Amniotic epithelial cell (primary cell): ENCODE measurements around the gene DNM2.
"Not testable (repeated sequence)": the region's sequence is repeated elsewhere in the genome, so short reads cannot be mapped to it uniquely, and the experiment has no call there.

ENCODE experiments used
- DNase-seq: peaks from one replicate; pipeline ENCODE4 v3.0.0-alpha.2; 2010; ENCODE audit warnings: low read depth

Gene DNM2

DNA sequence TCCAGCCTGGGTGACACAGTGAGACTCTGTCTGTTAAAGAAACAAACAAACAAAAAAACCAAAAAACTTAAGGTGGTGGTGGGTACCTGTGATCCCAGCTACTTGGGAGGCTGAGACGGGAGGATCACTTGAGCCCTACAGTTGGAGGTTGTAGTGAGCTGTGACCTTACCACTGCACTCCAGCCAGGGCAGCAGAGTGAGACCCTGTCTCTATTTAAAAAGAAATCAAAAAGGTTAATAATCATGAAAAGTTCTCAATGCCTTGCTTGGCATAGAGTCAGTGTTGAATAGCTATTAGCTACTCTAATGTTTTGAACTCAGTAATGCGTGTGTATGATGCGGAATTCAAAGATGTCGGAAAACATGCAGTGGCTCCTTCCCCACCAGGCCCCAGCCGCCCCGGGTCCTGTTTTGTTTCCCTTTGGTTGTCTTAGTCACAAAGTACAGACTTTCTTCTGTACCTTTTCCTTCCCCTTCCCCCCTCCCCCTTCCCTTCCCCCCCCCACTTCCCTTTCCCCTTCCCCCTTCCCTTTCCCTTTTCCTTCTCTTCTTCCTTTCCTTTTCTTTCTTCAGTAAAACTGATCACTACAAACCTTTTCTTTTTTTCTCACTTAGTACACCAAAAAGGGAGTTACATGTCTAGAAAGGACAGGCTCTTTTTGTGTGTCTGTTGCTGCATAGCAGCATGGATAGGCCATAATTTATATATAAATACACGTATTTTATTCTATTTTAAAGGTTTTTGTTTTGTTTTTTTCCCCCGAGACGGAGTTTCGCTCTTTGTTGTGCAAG is 35.2 kb downstream of the DNM2 start:
- no peak for DNase-seq

DNA sequence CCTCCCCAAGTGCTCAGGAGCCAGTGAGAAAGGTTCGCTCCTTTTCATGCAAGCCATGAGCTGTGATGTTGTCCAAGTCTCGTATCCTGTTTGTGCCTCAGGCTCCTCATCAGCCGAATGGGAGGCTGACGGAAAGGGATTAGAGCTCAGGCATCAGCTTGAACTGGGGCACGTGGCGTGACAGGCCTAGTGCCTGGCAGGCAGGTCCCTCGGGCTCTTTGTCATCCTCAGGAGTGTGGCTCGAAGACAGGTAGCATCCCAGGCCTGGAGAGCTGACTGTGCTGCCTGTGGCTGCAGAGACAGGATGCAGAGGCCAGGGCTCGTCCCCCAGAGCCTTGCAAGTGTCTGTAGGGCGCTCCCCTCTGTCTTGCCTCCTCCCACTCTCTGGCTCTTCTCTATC is 38.5 kb downstream of the DNM2 start:
- no peak for DNase-seq

DNA sequence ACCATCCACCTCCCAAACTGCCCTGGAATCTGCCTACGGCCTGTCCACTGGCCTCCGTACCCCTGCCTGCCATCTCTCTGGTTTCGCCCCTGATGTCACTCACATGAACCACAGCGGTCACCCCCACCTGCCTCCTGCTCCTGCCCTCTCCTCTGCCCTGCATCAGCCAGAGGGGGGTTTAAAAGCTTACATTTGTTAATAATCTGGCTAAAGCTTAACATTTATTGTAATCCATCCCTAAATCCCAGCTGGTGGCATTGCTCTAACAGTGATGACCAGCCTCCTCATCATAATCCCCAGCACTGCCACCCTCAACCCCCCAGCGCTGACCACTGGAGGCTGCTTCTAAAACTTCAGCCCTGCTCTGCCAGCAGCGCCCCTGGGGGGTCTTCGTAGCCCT is 38.9 kb downstream of the DNM2 start:
- DNase-seq: no peak

DNA sequence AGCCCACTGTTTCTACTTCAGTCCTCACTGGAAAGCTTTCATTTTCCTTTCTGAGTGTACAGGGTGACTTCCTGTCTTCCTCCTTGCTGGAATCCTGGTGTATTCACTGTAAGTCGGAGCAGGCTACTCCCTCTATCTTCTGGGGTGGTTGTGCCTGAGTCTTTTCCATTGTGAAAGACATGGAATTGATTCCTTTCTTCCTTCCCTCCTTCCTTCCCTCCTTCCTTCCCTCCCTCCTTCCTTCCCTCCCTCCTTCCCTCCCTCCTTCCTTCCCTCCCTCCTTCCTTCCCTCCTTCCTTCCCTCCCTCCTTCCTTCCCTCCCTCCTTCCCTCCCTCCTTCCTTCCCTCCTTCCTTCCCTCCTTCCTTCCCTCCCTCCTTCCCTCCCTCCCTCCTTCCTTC is 40.2 kb downstream of the DNM2 start:
- DNase-seq: not testable (repeated sequence)

GRCh38 chr19:10758978-10759377 is 41.1 kb downstream of the DNM2 start:
- DNase-seq: no peak

DNA sequence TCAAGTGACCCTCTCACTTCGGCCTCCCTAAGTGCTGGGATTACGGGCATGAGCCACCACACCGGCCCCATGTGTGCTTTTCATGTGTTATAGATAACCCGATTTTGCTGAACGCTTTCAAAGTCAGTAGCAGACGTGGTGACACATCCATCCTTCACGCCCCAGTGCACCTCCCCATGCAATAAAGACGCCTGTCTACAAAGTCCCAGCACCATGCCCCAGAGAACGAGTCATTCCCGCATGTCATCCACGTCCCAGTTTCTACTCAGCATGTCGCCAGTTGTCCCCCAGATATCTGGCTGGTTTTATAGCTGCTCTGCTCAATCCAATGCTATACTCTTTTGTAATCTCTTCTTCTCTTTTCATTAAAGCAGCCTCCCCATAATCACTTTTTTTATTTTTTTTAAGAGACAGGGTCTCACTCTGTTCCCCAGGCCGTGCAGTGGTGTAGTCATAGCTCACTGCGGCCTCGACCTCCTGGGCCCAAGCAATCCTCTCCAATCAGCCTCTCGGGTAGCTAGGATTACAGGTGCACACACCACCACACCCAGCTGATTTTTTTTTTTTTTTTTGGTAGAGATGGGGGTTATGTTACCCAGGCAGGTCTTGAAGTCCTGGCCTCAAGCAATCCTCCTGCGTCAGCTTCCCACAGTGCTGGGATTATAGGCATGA is 42.5 kb downstream of the DNM2 start:
- no peak for DNase-seq

- no peak for DNase-seq
These were observed 43.8 kb downstream of the DNM2 start for GRCh38 chr19:10761443-10762250.

DNA sequence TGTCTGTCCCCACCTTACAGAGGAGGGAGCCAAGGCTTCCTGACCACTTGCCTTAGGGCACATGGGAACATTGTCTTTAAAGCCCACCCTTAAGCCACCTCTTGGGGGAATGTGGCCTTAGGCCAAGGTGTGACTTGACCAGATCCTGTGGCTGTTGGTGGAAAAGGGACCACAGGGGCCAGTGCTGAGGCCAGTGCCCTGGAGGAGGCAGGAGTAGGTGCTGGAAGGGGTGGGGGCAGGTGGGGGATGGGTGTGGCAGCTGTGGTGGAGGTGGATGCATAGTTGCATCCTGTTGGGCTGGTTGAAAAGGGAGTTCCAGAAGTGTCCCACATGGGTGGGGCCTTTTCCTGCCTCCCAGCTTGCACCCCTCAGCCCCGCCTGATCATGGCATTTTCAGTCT is 44.8 kb downstream of the DNM2 start:
- DNase-seq: no peak

DNA sequence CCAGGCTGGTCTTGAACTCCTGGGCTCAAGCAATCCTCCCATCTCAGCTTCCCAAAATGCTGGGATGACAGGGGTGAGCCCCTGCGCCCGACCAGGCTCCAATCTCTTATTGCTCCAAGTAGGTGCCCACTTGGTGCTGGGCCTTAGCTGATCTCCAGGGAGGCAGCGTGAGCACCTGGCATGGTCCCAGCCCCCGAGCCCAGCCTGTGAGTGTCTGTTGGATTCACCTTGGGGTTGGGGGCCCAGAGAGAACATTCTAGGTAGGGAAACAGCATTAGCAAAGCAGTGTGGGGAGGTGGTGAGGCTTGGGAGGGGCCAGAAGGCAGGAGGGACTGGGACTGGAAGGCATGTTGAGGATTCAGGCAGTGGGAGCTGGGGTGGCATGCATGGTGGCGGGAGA is 45.5 kb downstream of the DNM2 start:
- no peak for DNase-seq

GRCh38 chr19:10763828-10764339 is 46.0 kb downstream of the DNM2 start:
- no peak for DNase-seq

DNA sequence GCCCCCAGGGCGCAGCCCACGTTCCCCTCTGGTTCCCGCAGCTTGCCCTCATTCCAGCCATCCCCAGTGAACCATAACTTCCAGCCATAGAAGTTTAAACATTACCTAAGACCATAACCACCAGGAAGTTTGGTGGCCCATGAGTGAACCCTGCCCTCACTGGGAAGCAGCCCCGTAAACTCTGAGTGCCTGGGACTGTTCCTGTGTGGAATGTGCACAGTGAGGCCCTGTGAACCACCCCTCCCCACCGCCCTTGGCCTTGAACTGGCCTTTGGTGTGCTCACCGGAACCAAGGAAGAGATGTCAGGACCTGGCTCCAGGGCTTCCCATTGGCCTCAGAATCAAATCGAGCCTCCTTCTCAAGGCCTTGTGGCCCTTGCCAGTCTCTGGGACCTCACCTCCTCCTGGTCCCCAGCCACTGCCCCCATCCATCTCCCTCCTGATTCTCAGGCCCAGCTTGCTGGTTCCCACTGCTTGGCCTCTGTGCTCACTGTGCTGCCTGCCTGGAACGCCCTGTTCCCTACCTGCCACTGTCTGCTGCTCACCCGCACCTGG is 46.5 kb downstream of the DNM2 start:
- DNase-seq: no peak

GRCh38 chr19:10766049-10766623 is 48.3 kb downstream of the DNM2 start:
- no peak for DNase-seq

DNA sequence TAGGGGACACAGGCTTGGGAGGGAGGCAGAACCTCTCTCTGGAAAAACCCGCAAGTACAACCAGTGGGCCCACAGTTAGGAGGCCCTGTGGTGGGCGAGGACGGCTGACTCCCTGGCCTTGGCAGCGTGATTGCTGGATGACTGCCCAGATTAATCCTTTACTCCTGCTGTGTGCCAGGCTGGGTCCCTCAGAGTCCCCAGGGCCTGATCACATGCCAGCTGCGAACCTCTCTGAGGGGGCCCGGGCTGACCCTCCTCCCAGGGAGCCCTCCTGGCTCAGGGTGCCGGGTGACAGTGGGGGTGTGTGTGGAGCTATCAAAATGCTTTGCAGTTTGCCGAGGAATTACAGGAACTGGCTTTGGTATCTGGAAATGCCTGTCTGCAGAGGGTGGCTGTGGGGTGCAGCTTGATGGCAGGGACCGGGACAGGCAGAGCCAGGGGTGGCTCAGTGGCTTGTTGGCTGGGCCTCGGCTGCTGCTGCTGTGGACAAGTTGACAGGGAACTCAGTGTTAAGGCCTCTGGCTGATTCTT is 48.9 kb downstream of the DNM2 start:
- DNase-seq: peak; percentile 57

GRCh38 chr19:10767726-10768125 is 49.8 kb downstream of the DNM2 start:
- DNase-seq: no peak

DNA sequence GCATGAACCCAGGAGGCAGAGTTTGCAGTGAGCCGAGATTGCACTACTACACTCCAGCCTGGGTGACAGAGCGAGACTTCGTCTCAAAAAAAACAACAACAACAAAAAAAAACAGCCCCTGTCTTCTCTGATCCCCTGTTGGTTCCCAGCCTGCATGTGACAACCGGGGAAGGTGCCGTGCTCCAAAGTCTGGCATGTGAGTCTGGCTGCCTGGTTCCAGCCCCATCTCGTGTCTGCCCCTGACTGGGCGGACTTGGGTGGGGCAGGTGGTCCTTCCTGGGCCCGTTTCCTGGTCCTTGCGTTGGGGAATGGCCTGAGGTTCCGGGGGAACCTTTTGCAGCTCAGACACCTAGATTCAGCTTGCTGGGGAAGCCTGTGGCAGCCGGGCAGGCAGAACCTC is 50.5 kb downstream of the DNM2 start:
- no peak for DNase-seq

DNA sequence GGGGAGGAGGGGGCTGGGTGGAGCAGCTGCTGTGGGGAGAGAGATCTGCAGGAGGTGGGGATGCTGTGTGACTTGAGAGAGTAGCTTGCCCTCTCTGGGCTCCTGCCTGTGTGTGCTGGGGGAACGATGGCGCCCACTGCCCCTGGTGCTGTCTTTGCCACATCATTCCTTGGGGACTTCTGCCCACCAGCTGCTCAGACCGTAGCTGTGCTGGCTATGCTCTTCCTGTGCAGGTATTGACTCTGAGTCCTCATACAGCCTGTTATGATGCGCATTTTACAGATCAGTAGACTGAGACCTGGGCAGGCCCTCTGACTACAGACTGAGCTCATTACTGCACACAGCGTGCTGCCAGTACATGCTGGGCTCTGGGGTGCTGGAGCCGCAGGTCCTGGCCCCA is 51.1 kb downstream of the DNM2 start:
- DNase-seq: no peak

- peak; percentile 46 for DNase-seq
These were observed 51.9 kb downstream of the DNM2 start for GRCh38 chr19:10769533-10770491.

GRCh38 chr19:10773969-10774368 is 56.1 kb downstream of the DNM2 start:
- no peak for DNase-seq

DNA sequence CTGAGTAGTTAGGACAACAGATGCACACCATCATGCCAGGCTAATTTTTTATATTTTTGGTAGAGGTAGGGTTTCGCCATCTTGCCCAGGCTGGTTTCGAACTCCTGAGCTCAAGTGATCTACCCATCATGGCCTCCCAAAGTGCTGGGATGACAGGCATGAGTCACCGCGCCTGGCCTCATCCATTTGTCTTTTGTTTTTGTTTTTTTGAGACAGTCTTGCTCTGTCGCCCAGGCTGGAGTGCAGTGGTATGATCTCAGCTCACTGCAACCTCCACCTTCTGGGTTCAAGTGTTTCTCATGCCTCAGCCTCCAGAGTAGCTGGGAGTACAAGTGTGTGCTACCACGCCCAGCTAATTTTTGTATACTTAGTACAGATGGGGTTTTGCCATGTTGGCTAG is 57.0 kb downstream of the DNM2 start:
- no peak for DNase-seq

GRCh38 chr19:10776900-10777650 is 59.2 kb downstream of the DNM2 start:
- DNase-seq: no peak
